Endodermal cell (in vitro differentiated cells): ENCODE results near the gene OVOL2. TPM values are rescaled to one million over a fixed set of nuclear protein-coding genes. Genes with fewer than 3 reads are reported as not detected.

ENCODE experiments used
- DNase-seq: peaks from one replicate; pipeline ENCODE4 v3.0.0-alpha.2; 2017
- H3K27ac ChIP-seq: 2 replicates; pipeline ENCODE4 v1.5.1; 2013; ENCODE audit warnings: mild to moderate bottlenecking, low read depth, low read length, moderate library complexity
- H3K27me3 ChIP-seq: 2 replicates; pipeline ENCODE4 v1.6.1; 2013; ENCODE audit warnings: mild to moderate bottlenecking, low read length, moderate library complexity; ENCODE audit not compliant: insufficient read depth, control insufficient read depth, poor library complexity, severe bottlenecking
- H3K36me3 ChIP-seq: 2 replicates; pipeline ENCODE4 v1.7.0; 2013; ENCODE audit warnings: mild to moderate bottlenecking, low read length, moderate library complexity; ENCODE audit not compliant: control insufficient read depth, insufficient read depth
- H3K4me1 ChIP-seq: one replicate; pipeline ENCODE4 v1.7.0; 2013; ENCODE audit warnings: low read length; ENCODE audit not compliant: control insufficient read depth, insufficient read depth
- H3K4me3 ChIP-seq: 2 replicates; pipeline ENCODE4 v1.5.1; 2013; ENCODE audit warnings: mild to moderate bottlenecking, low read length, moderate library complexity
- H3K9ac ChIP-seq: 2 replicates; pipeline ENCODE4 v1.6.1; 2013; ENCODE audit warnings: mild to moderate bottlenecking, low read length, moderate library complexity; ENCODE audit not compliant: poor library complexity, severe bottlenecking; ENCODE audit errors: extremely low read depth
- H3K9me3 ChIP-seq: 2 replicates; pipeline ENCODE4 v1.6.1; 2013; ENCODE audit warnings: mild to moderate bottlenecking, low read length, moderate library complexity; ENCODE audit not compliant: control insufficient read depth
- H3K27ac Mint-ChIP-seq: 2 replicates; pipeline ENCODE4 v1.8.0; 2020; ENCODE audit warnings: mixed read lengths
- H3K27me3 Mint-ChIP-seq: 2 replicates; pipeline ENCODE4 v1.8.0; 2021; ENCODE audit warnings: mild to moderate bottlenecking, mixed read lengths; ENCODE audit not compliant: insufficient read depth
- H3K36me3 Mint-ChIP-seq: 2 replicates; pipeline ENCODE4 v1.8.0; 2020; ENCODE audit warnings: low read depth, mixed read lengths
- H3K4me1 Mint-ChIP-seq: 2 replicates; pipeline ENCODE4 v1.8.0; 2020; ENCODE audit warnings: mixed read lengths
- H3K4me3 Mint-ChIP-seq: 2 replicates; pipeline ENCODE4 v1.8.0; 2020; ENCODE audit warnings: mild to moderate bottlenecking, moderate library complexity, mixed read lengths
- H3K9me3 Mint-ChIP-seq: 2 replicates; pipeline ENCODE4 v1.8.0; 2020; ENCODE audit warnings: mild to moderate bottlenecking, mixed read lengths
- WGBS, 2 experiments: methylation state at CpG; one replicate each; pipeline versions ENCODE4 v1.1.5 to v1.1.7; 2013; ENCODE audit warnings: missing lambda C conversion rate in 2 of 2, mixed read lengths in 1 of 2; ENCODE audit not compliant: insufficient coverage in 1 of 2, insufficient read length in 1 of 2; 5-methylcytosine and 5-hydroxymethylcytosine counted together
- total RNA-seq, 2 donors: library from RNA; stranded (reverse); fragmentation: NEBNext Ultra II Directional in 1 of 2; extraction: Animal tissue kit (Norgen Biotek cat#: 25700) in 1 of 2; gene quantifications; 2 replicates in 1 of 2; 3 replicates in 1 of 2; pipeline ENCODE4 v1.2.1, GENCODE V29; 2021
- TF ChIP-seq, protein P1 (sequence below): fragments of 200-600 bp; sonication (generic); conservative IDR thresholded peaks from 2 replicates; pipeline ENCODE4 v1.5.0; 2021; ENCODE audit warnings: antibody characterized with exemption, mild to moderate bottlenecking

Gene OVOL2
- total RNA-seq, 2 donors from 2014 or later, result 15.3 to 17.0 TPM

GRCh38 chr20:18072532-18072931 is 14.8 kb upstream of the OVOL2 start:
- DNase-seq, result no peak
- Histone ChIP-seq H3K9me3 (no peaks in the 10 kb centered on the region), H3K27ac (no peak overlapping the region), H3K4me1 (no peaks in the 10 kb centered on the region), H3K36me3 (no peaks in the 10 kb centered on the region), H3K27me3 (peaks cover 8% of the 10 kb centered on the region), H3K4me3 (no peak overlapping the region), H3K9ac (no peak overlapping the region)
- no peaks in the 10 kb centered on the region for H3K36me3 Mint-ChIP-seq
- peaks cover 19% of the 10 kb centered on the region for H3K27me3 Mint-ChIP-seq
- H3K4me3 Mint-ChIP-seq, result no peak overlapping the region
- WGBS, 2 experiments, result 90 to 94% methylated on average over 5 to 7 of the region's 7 CpGs
- H3K27ac Mint-ChIP-seq, result no peak overlapping the region
- H3K9me3 Mint-ChIP-seq, result no peaks in the 10 kb centered on the region
- peaks cover 4% of the 10 kb centered on the region for H3K4me1 Mint-ChIP-seq
- TF ChIP-seq, protein P1, sequence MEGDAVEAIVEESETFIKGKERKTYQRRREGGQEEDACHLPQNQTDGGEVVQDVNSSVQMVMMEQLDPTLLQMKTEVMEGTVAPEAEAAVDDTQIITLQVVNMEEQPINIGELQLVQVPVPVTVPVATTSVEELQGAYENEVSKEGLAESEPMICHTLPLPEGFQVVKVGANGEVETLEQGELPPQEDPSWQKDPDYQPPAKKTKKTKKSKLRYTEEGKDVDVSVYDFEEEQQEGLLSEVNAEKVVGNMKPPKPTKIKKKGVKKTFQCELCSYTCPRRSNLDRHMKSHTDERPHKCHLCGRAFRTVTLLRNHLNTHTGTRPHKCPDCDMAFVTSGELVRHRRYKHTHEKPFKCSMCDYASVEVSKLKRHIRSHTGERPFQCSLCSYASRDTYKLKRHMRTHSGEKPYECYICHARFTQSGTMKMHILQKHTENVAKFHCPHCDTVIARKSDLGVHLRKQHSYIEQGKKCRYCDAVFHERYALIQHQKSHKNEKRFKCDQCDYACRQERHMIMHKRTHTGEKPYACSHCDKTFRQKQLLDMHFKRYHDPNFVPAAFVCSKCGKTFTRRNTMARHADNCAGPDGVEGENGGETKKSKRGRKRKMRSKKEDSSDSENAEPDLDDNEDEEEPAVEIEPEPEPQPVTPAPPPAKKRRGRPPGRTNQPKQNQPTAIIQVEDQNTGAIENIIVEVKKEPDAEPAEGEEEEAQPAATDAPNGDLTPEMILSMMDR, result no peak

DNA sequence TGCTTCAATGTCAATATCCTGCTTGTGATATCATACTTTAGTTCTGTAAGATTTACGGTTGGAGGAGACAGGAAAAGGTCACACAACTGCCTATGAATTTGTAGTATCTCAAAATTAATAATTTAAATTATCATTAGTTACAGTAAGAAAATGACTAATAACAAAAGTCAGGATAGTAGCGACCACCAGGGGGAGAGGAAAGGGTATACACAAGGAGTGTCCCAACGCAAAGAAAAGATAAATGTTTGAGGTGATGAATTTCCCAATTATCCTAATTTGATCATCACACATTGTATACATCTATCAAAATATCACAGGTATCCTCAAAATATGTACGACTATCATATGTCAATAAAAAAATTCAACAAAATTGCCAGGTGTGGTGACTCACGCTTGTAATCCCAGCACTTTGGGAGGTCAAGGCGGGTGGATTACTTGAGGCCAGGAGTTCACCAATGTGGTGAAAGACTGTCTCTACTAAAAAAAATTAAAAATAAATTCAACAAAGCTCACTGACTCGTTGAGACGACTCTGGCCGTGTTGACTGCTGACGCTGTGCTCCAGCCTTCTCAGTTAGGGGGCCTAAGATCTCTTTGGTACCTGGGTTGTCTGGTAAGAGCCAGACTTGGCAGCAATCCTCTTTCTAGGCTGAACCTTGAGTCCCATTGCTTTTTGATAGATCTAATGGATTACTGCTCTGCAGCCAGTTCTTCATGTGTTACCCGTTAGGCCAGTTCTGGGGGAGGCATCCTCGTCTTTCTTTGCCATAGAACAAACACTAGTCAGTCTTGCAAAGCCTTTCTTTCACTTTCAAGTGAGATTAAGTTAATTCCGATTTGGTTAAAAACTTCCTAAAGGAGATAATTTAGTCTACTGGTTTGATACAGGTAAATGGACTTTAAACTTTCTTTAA is 9.0 kb upstream of the OVOL2 start:
- H3K4me3 ChIP-seq, result no peak overlapping the region
- H3K9me3 Mint-ChIP-seq, result no peaks in the 10 kb centered on the region
- no peak overlapping the region for H3K9ac ChIP-seq
- H3K36me3 ChIP-seq, result no peaks in the 10 kb centered on the region
- H3K9me3 ChIP-seq, result no peaks in the 10 kb centered on the region
- TF ChIP-seq, protein P1, result peak; percentile 79
- no peak overlapping the region for H3K27ac ChIP-seq
- no peaks in the 10 kb centered on the region for H3K27me3 ChIP-seq
- WGBS, 2 experiments, result 89 to 93% methylated on average over 8 to 13 of the region's 13 CpGs
- no peaks in the 10 kb centered on the region for H3K27me3 Mint-ChIP-seq
- peaks cover 3% of the 10 kb centered on the region for H3K4me1 Mint-ChIP-seq
- DNase-seq, result peak; percentile 40
- no peak overlapping the region for H3K27ac Mint-ChIP-seq
- no peak overlapping the region for H3K4me3 Mint-ChIP-seq
- H3K4me1 ChIP-seq, result no peaks in the 10 kb centered on the region
- no peaks in the 10 kb centered on the region for H3K36me3 Mint-ChIP-seq

DNA sequence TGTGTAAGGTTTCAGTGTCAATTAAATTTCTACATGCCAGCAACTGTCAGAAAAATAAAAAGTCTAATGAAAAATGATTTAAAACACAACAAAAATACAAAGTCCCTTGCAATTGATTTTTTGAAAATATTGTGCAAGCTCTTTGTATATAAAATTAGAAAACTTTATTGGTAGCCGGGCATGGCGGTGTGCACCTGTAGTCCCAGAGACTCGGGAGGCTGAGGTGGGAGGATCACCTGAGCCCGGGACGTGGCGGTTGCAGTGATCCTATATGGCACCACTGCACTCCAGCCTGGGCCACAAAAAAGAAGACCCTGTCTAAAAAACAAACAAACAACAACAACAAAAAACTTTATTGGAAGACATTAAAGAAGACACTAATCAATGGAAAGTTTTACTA is 6.0 kb upstream of the OVOL2 start:
- Histone ChIP-seq H3K27ac (no peak overlapping the region), H3K9me3 (no peaks in the 10 kb centered on the region), H3K27me3 (peaks cover 23% of the 10 kb centered on the region), H3K4me3 (no peak overlapping the region), H3K9ac (no peak overlapping the region), H3K4me1 (no peaks in the 10 kb centered on the region), H3K36me3 (no peaks in the 10 kb centered on the region)
- Mint-ChIP-seq H3K4me1 (peaks cover 5% of the 10 kb centered on the region), H3K4me3 (no peak overlapping the region), H3K27ac (no peak overlapping the region), H3K36me3 (no peaks in the 10 kb centered on the region), H3K27me3 (peaks cover 15% of the 10 kb centered on the region), H3K9me3 (no peaks in the 10 kb centered on the region)
- WGBS, 2 experiments, result 96% methylated on average over 6 of the region's 6 CpGs; no CpG with 5 or more reads in 1 of the 2 experiments
- TF ChIP-seq, protein P1, result no peak
- peak; percentile 23 for DNase-seq
